GM23338 (cell line): Measurements from ENCODE around the gene USP15. TPM values are rescaled to one million over a fixed set of nuclear protein-coding genes. Genes with fewer than 3 reads are reported as not detected.

Experiments used
- ATAC-seq: fragments of 200-7000 bp; cut with Tn5 transposase; 3 replicates; pipeline ENCODE4 v1.9.1; 2020
- DNase-seq: peaks from one replicate; pipeline ENCODE4 v3.0.0-alpha.2; 2015; ENCODE audit warnings: low spot score
- H2AFZ ChIP-seq: fragments of 200-600 bp; sonication (generic); 2 replicates; pipeline ENCODE4 v1.8.0; 2016; ENCODE audit warnings: antibody characterized with exemption, mild to moderate bottlenecking, moderate library complexity
- H3F3A ChIP-seq: fragments of 200-600 bp; sonication (generic); replicated peaks from 2 replicates; pipeline ENCODE4 v1.8.0; 2017; ENCODE audit warnings: antibody characterized with exemption, mixed run types, low read depth
- H3K27ac ChIP-seq: fragments of 200-600 bp; sonication (generic); 2 replicates; pipeline ENCODE4 v1.6.1; 2016; ENCODE audit warnings: low read depth
- H3K27me3 ChIP-seq: fragments of 200-600 bp; sonication (generic); 2 replicates; pipeline ENCODE4 v1.8.0; 2016; ENCODE audit warnings: mild to moderate bottlenecking, mixed run types, moderate library complexity; ENCODE audit not compliant: insufficient read depth
- H3K36me3 ChIP-seq: fragments of 200-600 bp; sonication (generic); 2 replicates; pipeline ENCODE4 v1.8.0; 2016; ENCODE audit warnings: mild to moderate bottlenecking; ENCODE audit not compliant: insufficient read depth
- H3K4me1 ChIP-seq: fragments of 200-600 bp; sonication (generic); 2 replicates; pipeline ENCODE4 v1.8.0; 2016; ENCODE audit warnings: mild to moderate bottlenecking, moderate library complexity; ENCODE audit not compliant: insufficient read depth
- H3K4me2 ChIP-seq: fragments of 200-600 bp; sonication (generic); 2 replicates; pipeline ENCODE4 v1.7.1; 2017; ENCODE audit warnings: mixed run types
- H3K4me3 ChIP-seq: fragments of 200-600 bp; sonication (generic); 2 replicates; pipeline ENCODE4 v1.6.1; 2016; ENCODE audit warnings: mixed run types
- H3K79me2 ChIP-seq: fragments of 200-600 bp; sonication (generic); replicated peaks from 2 replicates; pipeline ENCODE4 v1.8.0; 2017; ENCODE audit warnings: mild to moderate bottlenecking; ENCODE audit not compliant: insufficient read depth
- H3K9me2 ChIP-seq: fragments of 200-600 bp; sonication (generic); 2 replicates; pipeline ENCODE4 v1.8.0; 2017; ENCODE audit not compliant: insufficient read depth
- H4K20me1 ChIP-seq: fragments of 200-600 bp; sonication (generic); replicated peaks from 2 replicates; pipeline ENCODE4 v1.8.0; 2017; ENCODE audit warnings: mild to moderate bottlenecking; ENCODE audit not compliant: insufficient read depth
- H3K27ac Mint-ChIP-seq: 2 replicates; pipeline ENCODE4 v1.8.0; 2020; ENCODE audit warnings: inconsistent platforms, mild to moderate bottlenecking, moderate library complexity, mixed read lengths
- H3K27me3 Mint-ChIP-seq: 3 replicates; pipeline ENCODE4 v1.8.0; 2022; ENCODE audit warnings: low read depth, mild to moderate bottlenecking, moderate library complexity, mixed read lengths, inconsistent platforms; ENCODE audit not compliant: insufficient read depth, poor library complexity
- H3K36me3 Mint-ChIP-seq: 3 replicates; pipeline ENCODE4 v1.8.0; 2021; ENCODE audit warnings: low read depth, mild to moderate bottlenecking, inconsistent platforms, moderate library complexity, mixed read lengths
- H3K4me1 Mint-ChIP-seq: 3 replicates; pipeline ENCODE4 v1.8.0; 2020; ENCODE audit warnings: mild to moderate bottlenecking, inconsistent platforms, mixed read lengths
- H3K4me3 Mint-ChIP-seq: 3 replicates; pipeline ENCODE4 v1.8.0; 2021; ENCODE audit warnings: moderate library complexity, mild to moderate bottlenecking, inconsistent platforms, mixed read lengths
- H3K9me3 Mint-ChIP-seq: 3 replicates; pipeline ENCODE4 v1.8.0; 2020; ENCODE audit warnings: moderate library complexity, mild to moderate bottlenecking, inconsistent platforms, mixed read lengths
- CREB1 ChIP-seq: fragments of 250-450 bp; sonication (Bioruptor Pico); IDR thresholded peaks from 2 replicates; pipeline ENCODE4 v1.5.0; 2020; ENCODE audit warnings: low read depth, mild to moderate bottlenecking, moderate library complexity
- JUNB ChIP-seq: IDR thresholded peaks from one replicate; pipeline ENCODE4 v1.6.1; 2016; ENCODE audit warnings: antibody characterized with exemption; ENCODE audit not compliant: unreplicated experiment
- NANOG ChIP-seq: IDR thresholded peaks from 2 replicates; pipeline ENCODE4 v1.6.1; 2016; ENCODE audit warnings: antibody characterized with exemption, borderline replicate concordance
- POLR2AphosphoS5 ChIP-seq: IDR thresholded peaks from 2 replicates; pipeline ENCODE4 v1.6.1; 2016; ENCODE audit warnings: antibody characterized with exemption, low read depth
- STAT1 ChIP-seq: IDR thresholded peaks from one replicate; pipeline ENCODE4 v1.6.1; 2016; ENCODE audit warnings: antibody characterized with exemption; ENCODE audit not compliant: unreplicated experiment
- ZNF462 ChIP-seq: fragments of 250-450 bp; sonication (Bioruptor Pico); IDR thresholded peaks from 2 replicates; pipeline ENCODE4 v1.5.0; 2020; ENCODE audit warnings: mild to moderate bottlenecking, moderate library complexity
- polyA plus RNA-seq: library from polyadenylated mRNA; unstranded; fragments of >200 nt; fragmentation: Nextera tagmentation; extraction: Ambion mirVana; gene quantifications from 2 replicates; pipeline ENCODE4 v1.2.1, GENCODE V29; 2016
- total RNA-seq: library from RNA; depleted of rRNA; stranded (reverse); fragments of >200 nt; shearing (Covaris generic); gene quantifications from 2 replicates; pipeline ENCODE4 v1.2.3, GENCODE V29; 2014
- TF ChIP-seq, protein P1 (sequence below): IDR thresholded peaks from one replicate; pipeline ENCODE4 v1.6.1; 2018; ENCODE audit warnings: antibody characterized with exemption; ENCODE audit not compliant: unreplicated experiment

USP15 gene
- total and polyA plus RNA-seq, 2 experiments from 2014 or later, result 29.5 to 60.3 TPM

DNA sequence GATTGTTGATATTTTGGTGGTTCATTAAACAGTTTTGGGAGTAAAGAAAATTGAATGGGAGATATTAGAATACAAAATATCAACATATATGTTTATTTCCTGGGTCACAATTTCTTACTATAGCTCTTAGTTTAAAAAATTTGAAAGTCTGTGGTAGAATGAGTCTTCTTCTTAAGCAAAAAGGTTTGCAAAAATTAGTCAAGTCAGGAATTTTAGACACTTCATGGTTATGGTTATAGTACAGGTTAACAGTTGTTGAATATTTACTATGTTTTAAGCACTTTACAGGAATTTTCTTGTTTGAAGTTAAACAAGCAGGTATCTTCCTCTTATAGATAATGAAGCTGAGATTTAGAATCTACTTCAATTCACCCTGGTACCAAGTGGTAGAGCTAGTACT is 56.8 kb downstream of the USP15 start:
- no peaks in the 10 kb centered on the region for H3K4me1 ChIP-seq
- H3K4me3 ChIP-seq, result no peak overlapping the region
- H3K27ac ChIP-seq, result no peak overlapping the region

DNA sequence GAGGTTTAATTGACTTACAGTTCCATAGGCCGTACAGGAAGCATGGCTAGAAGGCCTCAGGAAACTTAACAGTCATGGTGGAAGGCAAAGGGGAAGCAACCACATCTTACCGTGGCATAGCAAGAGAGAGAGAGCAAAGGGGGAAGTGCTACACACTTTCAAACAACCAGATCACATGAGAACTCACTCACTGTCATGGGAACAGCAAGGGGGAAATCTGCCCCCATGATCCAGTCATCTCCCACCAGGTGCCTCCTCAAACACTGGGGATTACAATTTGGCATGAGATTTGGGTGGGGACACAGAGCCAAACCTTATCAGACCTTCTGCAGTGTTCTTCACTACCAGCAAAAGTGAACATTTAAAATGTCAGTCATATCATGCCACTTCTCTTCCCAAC is 58.9 kb downstream of the USP15 start:
- Histone ChIP-seq H3K4me2 (no peak overlapping the region), H3K27ac (no peak overlapping the region), H3K27me3 (no peaks in the 10 kb centered on the region), H3K4me1 (no peaks in the 10 kb centered on the region), H3F3A (no peaks in the 10 kb centered on the region), H3K9me2 (no peaks in the 10 kb centered on the region), H3K79me2 (no peaks in the 10 kb centered on the region), H3K36me3 (no peaks in the 10 kb centered on the region), H2AFZ (no peak overlapping the region), H4K20me1 (no peaks in the 10 kb centered on the region), H3K4me3 (no peak overlapping the region)
- ATAC-seq, result no peak
- H3K36me3 Mint-ChIP-seq, result peaks cover 9% of the 10 kb centered on the region
- no peak overlapping the region for H3K27ac Mint-ChIP-seq
- H3K27me3 Mint-ChIP-seq, result peaks cover 3% of the 10 kb centered on the region
- H3K9me3 Mint-ChIP-seq, result no peaks in the 10 kb centered on the region
- no peaks in the 10 kb centered on the region for H3K4me1 Mint-ChIP-seq
- no peak for DNase-seq
- no peak overlapping the region for H3K4me3 Mint-ChIP-seq
- TF ChIP-seq NANOG (no peak), STAT1 (no peak), JUNB (no peak), ZNF462 (CRISPR knock-in tag) (no peak), POLR2AphosphoS5 (no peak)
- TF ChIP-seq, protein P1, sequence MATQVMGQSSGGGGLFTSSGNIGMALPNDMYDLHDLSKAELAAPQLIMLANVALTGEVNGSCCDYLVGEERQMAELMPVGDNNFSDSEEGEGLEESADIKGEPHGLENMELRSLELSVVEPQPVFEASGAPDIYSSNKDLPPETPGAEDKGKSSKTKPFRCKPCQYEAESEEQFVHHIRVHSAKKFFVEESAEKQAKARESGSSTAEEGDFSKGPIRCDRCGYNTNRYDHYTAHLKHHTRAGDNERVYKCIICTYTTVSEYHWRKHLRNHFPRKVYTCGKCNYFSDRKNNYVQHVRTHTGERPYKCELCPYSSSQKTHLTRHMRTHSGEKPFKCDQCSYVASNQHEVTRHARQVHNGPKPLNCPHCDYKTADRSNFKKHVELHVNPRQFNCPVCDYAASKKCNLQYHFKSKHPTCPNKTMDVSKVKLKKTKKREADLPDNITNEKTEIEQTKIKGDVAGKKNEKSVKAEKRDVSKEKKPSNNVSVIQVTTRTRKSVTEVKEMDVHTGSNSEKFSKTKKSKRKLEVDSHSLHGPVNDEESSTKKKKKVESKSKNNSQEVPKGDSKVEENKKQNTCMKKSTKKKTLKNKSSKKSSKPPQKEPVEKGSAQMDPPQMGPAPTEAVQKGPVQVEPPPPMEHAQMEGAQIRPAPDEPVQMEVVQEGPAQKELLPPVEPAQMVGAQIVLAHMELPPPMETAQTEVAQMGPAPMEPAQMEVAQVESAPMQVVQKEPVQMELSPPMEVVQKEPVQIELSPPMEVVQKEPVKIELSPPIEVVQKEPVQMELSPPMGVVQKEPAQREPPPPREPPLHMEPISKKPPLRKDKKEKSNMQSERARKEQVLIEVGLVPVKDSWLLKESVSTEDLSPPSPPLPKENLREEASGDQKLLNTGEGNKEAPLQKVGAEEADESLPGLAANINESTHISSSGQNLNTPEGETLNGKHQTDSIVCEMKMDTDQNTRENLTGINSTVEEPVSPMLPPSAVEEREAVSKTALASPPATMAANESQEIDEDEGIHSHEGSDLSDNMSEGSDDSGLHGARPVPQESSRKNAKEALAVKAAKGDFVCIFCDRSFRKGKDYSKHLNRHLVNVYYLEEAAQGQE, result no peak

More for the DNA sequence above, 56.8 kb downstream of the USP15 start:
- no peaks in the 10 kb centered on the region for H3K9me2 ChIP-seq
- H3K4me1 Mint-ChIP-seq, result no peaks in the 10 kb centered on the region
- peaks cover 3% of the 10 kb centered on the region for H3K27me3 Mint-ChIP-seq
- TF ChIP-seq, protein P1, result no peak
- TF ChIP-seq STAT1, result no peak
- TF ChIP-seq NANOG, result no peak
- TF ChIP-seq CREB1 (CRISPR knock-in tag), result no peak
- ATAC-seq (no peak), DNase-seq (no peak)
- no peaks in the 10 kb centered on the region for H4K20me1 ChIP-seq
- H3K36me3 ChIP-seq, result no peaks in the 10 kb centered on the region
- no peaks in the 10 kb centered on the region for H3K27me3 ChIP-seq
- no peak overlapping the region for H3K4me2 ChIP-seq
- H3K79me2 ChIP-seq, result no peaks in the 10 kb centered on the region
- peaks cover 1% of the 10 kb centered on the region; the same call in 1 of the 3 replicates for H3K36me3 Mint-ChIP-seq
- H2AFZ ChIP-seq, result no peak overlapping the region
- H3K27ac Mint-ChIP-seq, result no peak overlapping the region
- H3F3A ChIP-seq, result no peaks in the 10 kb centered on the region
- no peak overlapping the region for H3K4me3 Mint-ChIP-seq
- no peaks in the 10 kb centered on the region for H3K9me3 Mint-ChIP-seq
